ENCODE data around the gene TJP2.

The TJP2 gene

DNA sequence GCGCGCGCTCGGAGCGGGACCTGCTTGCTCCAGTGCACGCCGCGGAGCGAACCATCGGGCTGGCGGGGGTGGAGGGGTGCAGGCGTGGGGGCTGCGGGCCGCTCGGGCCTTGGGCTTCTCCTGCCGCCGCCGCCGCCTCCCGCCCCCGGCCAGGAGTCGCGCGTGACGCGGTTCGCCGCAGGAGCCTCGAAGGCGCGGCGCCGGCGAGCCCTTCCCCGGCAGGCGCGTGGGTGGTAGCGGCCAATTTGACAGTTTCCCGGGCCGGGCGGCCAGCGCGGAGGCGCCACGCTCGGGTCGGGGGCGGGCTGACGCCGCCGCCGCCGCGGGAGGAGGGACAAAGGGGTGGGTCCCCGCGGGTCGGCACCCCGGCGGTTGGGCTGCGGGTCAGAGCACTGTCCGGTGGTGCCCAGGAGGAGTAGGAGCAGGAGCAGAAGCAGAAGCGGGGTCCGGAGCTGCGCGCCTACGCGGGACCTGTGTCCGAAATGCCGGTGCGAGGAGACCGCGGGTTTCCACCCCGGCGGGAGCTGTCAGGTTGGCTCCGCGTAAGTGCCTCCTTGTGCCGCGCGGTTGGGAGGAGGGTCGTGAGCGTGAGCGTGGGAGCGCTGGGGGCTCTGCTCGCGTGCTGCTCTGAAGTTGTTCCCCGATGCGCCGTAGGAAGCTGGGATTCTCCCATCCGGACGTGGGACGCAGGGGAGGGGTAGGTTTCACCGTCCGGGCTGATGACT, at the start of gene TJP2:
Gene TJP2 (plus strand): TSS at position 387 of the 725 bp plus-strand sequence. CDS start 96 bp downstream, at position 483.
- DNase-seq, result peak; percentile 64

DNA sequence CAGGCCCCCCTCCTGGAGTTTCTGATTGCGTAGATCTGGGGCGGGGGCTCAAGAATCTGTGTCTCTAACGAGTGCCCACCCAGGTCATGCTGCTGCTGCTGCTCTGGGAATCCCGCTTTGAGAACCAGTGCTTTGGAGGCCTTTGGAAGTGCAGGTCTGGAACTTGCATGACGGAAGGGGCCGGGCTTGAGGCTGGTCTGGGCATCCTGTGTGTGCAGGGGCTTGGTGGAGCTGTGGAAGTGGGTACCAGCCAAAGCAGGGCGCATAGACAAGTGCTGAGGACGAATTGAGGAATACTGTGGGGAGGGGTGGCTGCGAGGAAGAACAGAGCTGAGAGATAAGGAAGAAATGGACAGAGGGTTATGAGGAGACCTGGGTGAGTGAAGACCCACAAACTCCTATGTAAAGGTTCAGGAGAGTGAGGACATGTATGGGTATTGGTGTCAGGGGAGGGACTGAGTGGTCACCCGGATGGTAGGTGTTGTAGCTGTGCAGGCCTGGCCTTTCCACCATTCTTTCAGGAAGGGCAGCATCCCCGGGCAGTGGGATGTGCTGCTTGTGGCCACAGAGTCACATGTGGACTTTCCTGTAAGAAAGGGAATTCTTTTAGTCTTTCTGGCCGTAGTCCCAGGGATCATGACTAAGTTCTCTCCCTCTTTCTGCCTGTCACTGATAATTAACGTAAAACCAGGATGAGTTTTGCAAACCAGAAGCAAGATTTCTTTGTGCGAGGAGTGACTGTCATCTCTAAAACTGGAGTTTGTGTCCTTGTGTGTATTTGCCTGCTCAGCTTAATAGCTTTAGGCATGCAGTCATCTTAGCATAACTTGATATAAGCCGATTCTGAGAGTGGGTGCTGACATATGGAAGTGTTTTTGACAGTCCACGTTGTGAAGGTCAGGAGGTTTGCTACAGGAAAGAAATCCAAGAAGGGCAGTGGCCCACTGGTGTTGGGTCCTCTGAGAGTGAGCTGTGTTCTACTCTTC, 43.3 kb upstream of the TJP2 start:
- DNase-seq, result peak; percentile 13

DNA sequence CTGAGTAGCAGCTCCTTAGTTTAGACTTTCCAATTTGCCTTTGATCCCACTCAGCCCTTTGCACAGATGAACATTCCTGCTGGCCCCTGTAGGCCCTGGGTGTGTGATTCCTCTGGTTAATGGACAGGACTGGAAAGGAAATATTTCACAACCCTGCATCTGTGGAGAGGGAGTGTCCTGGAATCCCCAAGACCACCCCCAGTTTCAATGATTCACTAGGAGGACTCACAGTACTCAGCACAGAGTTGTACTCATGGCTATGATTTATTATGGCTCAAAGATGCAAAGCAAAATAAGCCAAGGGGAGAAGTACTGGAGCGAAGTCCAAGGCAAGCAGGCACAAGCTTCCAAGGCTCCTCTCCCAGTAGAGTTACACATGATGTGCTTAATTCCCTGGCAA, 42.4 kb upstream of the TJP2 start:
- DNase-seq, result no peak

DNA sequence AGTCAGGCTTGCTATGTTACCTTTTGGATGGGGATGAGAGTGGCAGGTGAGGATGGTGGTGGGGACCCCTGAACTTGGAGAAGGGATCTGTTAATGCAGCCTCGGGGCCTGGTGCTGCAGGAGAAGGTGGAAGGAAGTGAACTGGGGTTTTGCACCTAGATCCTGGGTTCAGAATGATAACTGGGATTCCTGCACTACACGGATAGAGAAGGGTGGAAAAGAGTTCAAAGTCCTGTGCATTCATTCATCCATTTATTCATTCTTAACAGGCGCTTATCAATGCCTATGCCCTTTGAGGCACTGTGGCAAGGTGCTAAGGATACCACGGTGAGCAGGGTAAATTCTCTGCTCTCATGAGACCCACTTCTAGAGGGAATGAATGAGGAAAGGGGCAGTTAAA, 41.7 kb upstream of the TJP2 start:
- no peak for DNase-seq

DNA sequence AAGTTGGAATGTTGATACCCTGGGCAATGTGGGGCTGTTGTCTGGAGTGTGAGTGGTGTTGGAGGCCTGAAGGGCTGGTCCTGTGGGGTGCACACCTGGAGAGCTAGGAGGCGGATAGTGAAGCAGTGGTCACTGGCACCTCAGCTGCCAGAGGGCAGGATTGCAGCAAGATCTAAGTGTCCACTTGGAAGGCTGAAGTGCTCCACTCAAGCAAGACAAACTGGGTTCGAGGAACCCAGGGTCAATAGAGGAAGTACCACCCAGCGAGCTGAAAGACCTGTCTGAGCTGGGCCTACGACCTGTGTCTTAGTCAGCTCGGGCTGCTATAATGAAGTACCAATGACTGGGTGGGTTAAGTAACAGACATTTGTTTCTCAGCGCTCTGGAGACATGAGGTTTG, 39.7 kb upstream of the TJP2 start:
- DNase-seq, result no peak

DNA sequence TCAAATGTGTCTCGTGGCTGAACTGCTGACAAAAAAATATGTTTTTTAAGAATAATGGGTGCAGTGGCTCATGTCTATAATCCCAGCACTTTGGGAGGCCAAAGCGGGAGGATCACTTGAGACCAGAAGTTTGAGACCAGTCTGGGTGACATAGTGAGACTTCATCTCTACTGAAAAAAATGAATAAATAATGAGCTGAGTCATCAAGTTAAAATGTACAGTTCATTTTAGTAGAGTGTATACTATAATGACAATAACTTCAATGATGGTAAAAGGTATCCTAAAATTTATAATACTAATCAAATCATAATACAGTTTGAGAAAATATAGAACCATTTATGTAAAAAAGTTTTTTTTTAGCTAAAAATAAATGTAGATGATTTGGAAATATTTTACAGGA, 37.9 kb upstream of the TJP2 start:
- no peak for DNase-seq

DNA sequence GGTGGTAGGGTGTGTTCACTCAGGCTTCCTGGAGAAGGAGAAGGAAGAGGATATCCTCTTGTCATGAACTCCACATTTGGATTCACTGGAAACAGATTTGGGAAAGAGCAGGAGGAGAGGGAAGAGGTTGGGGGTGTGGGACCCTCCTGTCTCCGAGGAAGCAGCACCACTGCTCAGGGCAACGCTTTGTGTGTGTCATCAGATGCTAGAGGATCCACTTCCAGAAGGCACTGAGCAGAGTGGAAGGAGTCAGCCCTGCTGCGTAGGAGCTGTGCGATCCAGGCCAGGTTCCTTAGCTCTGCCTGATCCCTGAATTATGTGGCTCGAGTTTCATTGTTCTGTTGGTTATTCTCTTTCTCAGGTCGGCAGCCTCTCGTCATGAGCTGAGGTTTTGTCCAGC, 37.3 kb upstream of the TJP2 start:
- DNase-seq, result no peak

DNA sequence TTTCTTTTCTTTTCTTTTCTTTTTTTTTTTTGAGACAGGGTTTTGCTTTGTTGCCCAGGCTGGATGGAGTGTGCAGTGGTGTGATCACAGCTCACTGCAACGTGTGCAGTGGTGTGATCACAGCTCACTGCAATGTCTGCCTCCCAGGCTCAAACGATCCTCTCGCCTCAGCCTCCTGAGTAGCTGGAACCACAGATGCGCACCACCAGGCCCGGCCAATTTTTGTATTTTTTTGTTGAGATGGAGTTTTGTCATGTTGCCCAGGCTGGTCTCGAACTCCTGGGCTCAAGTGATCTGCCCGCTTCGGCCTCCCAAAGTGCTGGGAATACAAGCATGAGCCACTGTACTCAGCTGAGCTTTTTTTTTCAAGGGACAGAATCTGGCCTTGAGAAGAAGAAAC, 36.8 kb upstream of the TJP2 start:
- no peak for DNase-seq

DNA sequence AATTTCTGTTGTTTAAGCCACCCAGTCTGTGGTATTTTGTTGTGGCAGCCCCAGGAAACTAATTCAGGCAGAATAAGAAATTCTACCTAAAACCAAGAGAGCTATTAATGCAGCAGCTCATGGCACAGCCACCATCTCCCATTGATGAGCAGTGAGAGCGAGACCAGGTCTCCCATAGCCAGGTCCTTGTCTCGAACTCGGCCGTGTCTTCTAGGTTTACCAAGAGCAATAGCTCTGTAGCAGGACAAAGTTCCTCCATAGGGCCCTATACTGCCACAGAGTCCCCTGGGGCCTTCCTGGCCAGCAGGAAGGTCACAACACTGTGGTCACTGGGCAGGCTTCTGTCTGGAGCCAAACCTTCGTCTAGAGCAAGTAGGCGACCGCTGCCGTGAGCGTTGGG, 34.5 kb upstream of the TJP2 start:
- no peak for DNase-seq

DNA sequence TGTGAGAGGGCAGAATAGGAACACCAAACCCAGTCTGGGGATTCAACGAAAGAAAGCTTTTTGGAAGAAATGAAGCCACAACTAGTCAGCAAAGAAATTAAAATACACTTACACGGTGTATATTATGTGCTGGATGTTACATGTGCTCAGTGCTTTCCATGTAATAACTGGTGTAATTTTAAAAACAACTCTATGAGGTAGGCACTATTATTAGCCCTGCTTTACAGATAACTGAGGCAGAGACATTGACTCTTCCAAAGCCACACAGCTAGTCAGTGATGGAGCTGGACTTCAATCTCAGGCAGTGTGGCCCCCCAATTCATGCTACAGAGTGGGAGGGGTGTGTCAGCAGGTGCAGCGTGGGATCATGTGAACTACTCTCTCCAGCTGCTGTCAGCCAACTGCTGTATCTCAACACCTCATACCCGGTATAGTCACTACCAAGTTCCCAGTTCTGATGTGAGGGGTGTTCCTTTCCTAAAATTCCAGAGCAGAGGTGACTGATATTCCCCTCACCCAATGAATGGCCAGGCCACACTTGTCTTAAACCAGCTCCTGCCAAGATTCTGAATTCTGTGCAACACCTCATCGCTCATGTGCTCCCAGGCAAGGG, 33.8 kb upstream of the TJP2 start:
- no peak for DNase-seq

DNA sequence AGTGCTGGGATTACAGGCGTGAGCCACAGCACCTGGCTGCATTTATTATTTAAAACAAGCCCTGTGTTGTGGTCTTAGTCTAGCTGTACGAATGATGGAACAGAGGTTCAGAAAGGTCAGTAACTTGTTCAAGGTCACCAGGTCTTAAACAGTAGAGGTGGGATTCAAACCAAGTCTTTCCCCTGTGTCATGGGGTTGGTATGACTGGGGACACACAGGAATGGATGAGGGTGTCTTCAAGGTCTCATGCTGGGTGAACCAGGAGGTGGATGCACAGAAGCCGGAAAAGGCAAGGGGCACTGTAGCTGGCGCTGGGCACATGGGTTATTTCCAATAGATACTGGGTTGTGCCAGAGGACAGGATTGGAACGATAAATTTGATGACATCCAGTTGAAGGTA, 32.2 kb upstream of the TJP2 start:
- DNase-seq, result no peak

DNA sequence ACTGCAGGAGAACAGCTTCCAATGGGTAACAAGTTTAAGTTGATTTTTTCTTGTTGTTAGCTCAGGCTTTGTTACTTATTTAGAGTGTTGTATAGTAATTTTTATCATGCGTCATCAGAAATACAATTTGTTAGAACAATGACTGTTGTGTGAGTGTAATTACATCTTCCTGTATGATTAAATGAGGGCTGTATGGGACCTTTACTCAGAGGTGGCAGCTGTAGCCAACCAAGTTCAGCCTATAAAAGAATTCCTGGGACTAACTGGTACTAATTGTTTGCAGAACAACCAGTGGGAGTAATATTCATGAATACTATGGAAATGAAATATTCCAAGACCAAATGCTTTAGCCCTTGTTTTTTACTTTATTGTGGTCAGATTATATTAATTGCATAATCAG, 30.8 kb upstream of the TJP2 start:
- DNase-seq, result no peak

DNA sequence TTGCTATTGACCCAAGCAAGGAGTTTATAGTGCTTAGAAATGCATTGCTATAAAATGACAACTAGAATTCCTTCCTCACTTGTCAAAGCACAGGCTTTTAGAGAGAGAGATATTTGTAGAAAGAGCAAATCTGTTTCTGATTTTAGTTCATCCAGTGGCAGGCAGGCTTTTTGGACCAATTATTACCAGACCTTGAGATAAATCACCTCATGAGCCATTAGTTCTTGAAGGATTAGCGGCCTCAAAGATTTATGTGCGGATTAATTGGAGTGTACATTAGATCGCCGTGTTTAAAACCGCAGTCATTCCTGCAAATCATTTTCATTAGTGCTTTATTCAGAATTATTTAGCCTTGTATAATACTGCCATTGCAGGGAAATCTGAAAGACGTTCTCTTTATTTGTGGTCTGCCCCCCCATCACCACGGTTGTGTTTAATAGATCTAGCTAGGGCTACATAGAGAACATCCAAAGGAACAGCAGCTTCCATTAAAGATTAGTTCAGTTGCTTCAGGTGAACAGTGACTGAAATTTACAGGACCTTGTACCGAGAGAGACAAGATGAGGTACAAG, 28.8 kb upstream of the TJP2 start:
- DNase-seq, result no peak

DNA sequence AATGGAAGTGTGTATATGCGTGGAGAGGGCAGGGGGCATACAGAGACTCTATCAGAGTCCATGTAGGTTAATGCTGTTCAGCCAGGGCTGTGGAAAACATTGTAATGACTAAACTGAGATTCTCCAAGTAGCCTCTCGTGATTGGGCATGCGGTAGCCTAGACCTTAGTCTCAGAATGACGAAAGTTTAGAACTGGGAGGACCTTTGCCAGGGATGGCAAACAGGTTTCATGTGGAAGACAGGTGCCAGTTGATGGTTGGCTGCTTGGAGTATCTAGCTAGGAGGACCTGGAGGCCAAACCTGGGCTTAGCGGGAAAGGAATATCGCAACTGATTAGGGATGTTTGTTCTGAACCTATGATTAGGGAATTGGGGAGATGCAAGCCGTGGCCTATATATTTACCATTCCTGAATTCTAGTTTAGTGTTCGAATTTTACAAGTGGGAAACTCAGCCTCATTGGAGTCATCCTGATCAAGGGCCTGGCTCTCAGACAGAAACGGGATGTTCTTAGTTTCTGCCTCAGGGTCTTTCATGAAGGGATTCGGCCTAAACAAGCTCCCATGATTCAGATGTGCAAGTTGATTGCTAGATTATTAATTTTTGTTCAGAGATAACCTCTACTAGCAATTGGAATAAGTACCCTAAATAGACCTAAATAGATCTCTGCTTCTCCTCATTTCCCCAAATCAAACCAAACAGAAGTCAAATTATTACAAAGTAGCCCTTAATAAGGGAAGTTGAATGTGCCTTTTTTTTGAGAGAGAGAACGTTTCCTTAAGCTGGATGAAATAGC, 26.8 kb upstream of the TJP2 start:
- no peak for DNase-seq

DNA sequence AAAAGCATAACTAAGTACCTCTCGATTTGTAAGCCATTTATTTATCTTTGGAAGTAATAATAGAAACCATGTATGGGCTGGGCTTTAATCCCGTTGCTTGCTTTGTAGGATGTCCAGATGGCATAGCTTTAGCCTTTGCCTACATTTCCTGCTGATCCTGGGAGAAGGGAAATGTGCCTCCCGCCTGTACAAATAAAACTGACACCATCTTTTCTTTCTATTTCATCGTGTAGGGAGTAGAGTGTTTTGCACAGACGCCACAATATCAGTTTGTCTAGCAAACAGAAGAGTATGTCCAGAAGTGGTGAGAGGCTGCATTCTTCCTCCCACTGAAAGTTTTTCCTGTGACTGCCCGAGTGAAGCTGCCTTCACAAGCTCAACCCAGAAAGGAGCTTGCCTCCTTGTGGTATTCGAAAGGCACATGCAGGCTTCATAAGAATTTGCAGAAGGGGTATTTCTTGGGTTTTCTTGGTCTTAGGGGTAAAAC, 24.7 kb upstream of the TJP2 start:
- no peak for DNase-seq

DNA sequence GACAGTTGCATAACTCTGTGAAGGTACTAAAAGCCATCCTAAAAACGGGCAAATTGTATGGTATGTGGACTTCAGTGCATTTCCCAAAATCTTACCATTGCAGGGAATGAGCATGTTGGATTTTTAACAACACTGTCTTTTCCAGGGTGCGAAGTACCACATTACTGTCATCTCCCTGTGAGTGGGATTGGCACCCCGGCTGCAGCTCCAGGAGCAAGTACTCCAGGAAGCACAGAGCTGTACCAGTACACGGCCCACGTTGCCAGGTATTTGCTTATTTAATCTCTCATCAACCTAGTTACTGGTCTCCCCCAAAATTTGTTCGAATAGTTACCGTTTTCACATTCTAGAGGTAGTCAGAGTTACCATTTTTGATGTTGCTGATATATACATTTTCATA, 22.6 kb upstream of the TJP2 start:
- no peak for DNase-seq

DNA sequence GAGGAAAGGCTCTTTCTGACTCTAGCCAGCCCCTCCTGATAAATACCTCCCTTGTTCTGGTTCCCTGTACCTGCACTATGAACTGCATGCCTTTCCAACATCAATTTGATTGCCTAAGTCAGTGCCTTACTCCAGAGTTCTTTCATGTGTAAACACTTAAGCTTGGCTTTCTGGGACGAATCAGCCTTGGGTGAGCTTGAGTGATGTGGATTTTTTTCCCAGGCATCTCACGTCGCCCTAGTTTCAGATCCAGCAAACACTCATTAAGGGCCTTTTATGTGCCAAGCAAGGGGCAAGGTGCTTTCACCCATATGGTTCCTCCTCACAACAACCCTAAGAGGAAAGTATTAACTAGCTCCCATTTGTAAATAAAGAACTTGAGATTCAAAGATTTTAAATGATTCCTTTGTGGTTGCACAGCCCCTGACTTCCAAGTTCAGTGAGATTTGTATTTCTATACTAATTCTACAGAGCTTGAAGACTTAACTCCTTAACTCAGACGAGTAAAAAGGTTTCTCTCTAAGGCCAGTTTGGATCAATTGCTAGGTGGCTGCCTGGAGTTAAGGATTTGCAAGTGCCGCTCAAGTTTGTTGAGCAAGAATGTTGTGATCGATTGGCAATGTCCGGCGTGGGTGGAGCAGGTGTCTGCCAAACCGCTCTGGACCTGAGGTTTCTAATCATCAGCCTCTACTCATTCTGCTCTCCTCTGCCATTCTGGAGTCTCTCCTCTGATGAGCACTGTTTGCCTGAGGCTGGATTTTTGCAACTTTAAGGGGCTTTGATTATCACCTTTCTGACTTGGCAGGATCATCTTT, 20.2 kb upstream of the TJP2 start:
- no peak for DNase-seq

DNA sequence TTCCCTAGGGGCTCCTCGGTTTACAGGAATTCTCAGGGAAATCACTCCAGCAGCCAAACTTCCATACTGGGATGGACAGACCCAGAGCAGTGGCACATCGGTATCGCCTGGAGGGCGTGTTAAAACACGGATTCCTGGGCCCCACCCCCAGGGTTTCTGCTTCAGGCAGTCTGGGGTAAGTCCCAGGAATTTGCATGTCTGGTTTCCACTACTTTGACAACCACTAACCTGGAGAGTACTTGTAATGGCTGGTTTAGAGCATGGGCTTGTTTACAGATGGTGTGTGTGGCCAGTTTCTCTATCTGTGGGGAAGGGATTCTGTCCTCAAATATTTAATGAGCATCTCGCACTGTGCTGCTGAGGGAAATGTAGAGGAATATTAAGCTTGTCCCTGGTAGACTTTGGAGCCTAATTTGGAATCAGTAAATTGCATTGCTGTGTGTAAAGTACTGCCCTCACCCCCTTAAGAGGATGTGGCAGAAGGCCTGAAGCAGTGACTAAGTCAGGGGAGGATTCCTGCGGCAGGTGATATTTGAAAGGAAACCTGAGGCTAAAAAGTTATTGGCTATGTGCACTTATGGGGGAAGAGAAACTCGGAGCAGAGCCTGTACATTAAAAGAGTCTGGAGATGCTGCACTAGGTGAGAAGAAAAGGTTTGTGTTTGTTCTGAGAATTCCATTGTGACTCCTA, 18.6 kb upstream of the TJP2 start:
- DNase-seq, result no peak

DNA sequence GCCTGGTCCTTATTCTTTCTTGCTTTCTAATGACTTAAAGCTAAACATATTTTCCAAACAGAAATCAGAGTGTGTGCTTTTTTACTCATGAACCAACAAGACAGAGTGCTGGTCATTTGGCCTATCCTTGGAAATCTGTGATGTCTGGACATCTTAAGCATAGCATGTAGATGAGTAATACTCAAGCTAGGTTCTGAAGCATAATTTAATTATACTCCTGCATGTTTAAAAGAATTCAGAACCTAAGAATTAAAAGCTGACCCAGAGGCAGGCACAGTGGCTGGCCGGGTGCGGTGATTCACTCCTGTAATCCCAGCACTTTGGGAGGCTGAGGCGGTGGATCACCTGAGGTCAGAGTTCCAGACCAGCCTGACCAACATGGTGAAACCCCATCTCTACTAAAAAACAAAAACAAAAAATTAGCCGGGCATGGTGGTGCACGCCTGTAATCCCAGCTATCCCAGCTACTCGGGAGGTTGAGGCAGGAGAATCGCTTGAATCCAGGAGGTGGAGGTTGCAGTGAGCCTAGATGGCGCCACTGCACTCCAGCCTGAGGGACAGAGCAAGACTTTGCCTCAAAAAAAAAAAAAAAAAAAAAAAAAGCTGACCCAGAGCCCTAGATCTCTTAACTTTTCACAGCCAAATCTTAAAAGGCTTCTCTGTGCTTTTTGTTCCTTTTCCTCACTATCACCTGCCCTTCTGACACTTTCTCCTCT, 16.2 kb upstream of the TJP2 start:
- peak; percentile 22 for DNase-seq

DNA sequence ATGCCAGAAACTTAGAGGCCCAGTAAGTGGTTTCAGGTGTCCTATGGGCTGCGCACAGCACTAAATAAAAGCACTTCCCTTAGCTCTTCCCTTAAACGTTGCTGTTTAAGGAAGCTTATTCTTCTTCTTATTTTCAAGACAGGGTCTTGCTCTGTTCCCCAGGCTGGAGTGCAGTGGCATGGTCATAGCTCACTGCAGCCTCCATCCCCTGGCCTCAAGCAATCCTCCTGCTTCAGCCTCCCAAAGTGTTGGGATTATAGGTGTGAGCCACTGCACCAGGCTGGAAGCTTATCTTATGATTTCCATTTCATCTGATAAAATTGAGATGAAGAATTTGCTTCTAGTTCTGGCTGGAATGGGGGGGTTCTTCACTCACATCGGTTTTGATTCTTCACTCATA, 15.6 kb upstream of the TJP2 start:
- DNase-seq, result no peak

Data from T1000 (cell line).